GM18519 (cell line): ENCODE measurements around the gene FAM8A1.

Experiments used
- ATAC-seq: cut with Tn5 transposase; IDR thresholded peaks from one replicate; pipeline ENCODE4 v1.9.1; 2021; ENCODE audit warnings: mild to moderate bottlenecking, moderate library complexity; ENCODE audit not compliant: unreplicated experiment, low FRiP score

FAM8A1 gene

DNA sequence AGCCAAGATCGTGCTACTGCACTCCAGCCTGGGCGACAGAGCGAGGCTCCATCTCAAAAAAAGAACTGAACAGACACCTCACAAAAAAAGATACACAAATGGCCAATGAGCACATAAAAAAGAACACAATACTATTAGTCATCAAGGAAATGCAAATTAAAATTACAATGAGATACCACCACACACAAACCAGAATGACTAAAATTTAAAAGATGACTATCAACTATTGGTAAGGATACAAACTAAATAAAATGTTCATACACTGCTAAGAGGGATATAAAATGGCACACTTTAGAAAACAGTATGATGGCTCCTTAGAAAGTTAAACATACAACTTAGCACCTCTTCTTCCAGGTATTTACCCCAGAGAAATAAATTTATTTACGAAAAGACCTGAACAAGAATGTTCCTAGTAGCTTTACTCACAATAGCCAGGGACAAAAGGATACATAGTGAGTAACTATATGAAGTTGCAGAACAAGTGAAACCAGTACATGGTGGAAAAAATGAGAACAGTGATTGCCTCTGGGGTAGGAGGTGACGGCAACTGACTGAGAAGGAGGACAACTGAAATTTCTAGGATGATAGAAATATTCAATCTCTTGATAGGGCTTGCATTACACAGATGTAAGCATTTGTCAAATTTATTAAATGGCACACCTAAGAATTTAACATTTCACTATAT lies 53.2 kb downstream of the FAM8A1 start:
- ATAC-seq, result no peak

DNA sequence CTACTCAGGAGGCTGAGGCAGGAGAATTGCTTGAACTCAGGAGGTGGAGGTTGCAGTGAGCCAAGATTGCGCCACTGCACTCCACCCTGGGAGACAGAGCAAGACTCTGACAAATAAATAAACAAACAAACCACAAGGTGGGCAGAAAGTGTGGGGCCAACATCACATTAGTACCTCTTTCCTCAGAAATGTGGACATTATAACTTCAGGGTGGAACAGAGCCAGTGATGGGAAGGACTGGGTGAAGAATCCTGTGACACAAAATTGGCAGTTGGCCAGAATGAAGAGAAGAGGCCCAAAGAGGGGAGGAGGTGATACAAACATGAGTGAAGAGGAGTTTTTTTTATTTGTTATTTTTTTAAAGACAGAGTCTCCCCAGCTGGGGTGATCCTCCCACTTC lies 56.0 kb downstream of the FAM8A1 start:
- no peak for ATAC-seq

DNA sequence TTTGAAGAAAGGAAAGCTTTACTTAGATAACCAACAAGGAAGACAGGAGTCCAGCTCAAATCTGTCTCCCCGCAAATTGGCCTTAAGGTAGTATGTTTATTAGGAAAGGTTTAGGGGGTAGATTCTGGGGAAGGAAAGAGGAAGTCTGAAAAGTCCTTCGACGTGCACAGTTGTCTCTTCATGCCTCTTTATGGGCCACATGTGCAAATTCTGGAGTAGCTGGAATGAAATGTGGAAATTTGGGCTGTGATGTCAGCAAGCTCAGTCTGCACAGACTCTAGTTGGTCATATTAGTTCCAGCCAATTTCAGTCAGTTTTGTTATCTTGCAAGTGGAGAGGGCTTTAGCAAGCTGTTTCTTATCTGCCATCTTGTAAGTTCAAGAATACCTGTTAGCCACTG lies 56.5 kb downstream of the FAM8A1 start:
- ATAC-seq, result no peak
